ENCODE measurements around the gene MPC2.

- TF ChIP-seq POLR2A (IDR thresholded peaks at IDR 0.05), result peak in 1 of 2 donors; percentile 80
- no peak for TF ChIP-seq CTCF (IDR thresholded peaks at IDR 0.05)
Observed at GRCh38 chr1:167936930-167937708, at the start of gene MPC2.
